ENCODE data around the gene BARHL2.

Gene BARHL2

DNA sequence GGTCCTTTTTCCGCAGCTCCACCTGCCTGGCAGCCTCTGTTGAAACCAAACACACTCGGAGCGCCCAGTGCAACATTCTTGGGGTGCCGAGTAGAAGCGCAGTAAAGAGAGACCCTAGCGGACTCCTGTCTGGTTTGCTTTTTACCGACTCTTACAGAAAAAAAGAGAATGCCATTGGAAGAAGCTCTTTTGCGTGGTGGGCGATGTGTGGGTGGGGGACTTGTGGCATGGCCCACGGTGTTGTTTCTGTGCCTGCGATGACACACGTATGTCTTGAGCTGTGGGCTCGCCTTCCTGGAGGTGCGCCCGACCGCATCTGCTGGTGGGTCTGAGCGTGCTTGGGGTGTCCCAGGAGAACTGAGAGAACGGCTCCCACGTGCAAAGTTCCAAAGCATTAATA lies 7.3 kb upstream of the BARHL2 start:
- DNase-seq = no peak

DNA sequence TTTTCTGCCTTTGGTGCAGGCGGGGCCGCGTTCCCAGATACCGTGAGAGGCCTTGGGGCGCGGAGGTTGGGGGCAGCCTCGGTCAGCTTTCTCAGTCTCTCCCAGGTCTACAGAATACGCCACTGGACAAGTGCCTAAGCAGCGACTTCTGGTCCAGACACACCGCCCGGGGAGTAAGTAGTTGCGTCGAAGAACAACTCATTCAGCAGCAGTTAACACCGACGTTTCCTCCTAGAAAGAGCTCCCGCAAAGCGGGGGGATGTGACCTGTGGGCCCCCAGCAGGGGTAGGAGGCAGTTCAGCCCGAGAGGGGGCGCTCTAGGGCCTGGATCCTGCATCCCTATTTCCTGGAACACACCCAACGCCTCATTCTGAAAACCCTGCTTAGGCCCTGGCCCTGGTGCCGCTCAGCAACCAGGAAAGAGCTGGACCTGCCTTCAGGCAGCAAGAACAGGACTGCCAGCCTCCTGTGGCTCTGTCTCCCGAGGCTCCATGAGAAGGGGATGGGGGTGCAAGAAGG lies 6.5 kb upstream of the BARHL2 start:
- no peak for DNase-seq

DNA sequence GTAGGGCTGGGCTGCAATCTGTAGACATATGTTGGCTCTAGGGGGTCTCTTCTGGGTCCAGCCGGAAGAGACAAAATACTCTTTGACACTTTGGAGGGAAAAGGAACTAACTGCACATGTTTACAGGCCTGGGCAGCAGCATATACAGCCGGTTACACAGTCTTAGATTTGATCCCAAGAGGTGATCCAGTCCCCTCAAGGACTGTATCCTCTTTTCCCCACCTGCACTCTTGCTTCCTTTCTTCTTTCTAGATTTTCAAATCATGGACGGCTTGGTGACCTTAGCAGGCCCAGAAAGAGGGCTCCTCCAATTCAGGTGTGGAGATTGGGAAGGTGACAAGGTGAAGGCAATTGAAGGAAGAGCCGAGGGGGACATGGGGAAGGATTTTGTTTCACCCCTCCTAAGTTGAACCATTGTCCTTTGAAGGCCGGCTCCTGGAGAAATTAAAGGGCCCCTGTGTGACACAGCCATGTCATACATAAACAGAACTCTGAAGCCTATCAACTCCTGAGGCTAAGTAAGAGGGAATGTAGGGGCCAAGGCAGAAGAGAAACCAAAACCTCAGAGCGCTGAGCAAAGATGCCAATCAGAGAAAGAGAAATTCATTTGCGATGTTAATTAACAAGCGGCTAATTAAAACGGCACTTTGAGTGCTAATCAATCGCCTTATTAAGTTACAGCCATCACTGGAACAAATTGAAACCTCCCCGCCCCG lies 5.9 kb upstream of the BARHL2 start:
- no peak for DNase-seq

DNA sequence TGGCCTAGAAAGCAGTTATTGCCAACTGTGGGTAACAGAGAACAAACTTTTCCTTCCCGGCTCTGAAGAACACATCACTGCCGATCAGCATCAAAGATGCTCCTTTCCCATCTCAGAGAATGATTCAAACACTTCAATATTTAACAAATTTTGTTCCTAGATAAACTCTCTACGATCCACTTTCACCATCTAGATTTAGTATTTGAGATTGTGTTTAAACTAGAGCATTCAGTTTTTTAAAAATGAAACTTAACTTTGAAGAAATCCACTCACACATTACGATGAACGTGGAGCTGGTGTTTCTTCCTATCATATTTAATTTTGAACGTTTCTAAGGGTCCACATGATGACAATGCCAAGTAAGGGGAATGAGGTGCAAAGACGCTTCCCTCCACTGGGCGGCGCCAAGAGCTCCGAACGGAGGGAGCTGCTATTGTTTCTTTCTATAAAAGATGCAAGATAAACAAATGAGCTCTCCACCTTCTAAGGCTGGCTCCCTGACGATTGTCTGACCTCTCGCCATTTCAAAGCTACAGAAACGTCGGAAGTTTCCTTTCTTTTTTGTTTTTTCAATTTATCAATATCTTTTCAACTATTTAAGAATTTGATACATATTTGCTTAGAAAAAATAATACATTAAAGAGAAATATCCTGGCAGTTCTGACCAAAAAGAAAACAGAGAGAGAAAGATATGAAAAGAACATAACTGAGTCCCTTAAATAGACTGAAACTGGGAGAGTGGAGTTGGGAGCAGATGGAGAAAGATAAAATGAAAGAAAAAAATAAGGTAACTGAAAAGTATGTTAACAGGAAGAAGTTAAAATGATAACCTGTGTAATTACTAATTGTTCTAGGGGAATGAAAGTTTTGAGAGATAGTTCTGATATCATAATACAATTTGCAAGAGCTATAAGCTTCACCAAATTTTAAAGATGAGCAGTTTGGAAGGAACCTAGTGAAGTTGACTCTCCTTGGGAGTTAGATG lies 4.4 kb upstream of the BARHL2 start:
- peak; percentile 66 for DNase-seq

DNA sequence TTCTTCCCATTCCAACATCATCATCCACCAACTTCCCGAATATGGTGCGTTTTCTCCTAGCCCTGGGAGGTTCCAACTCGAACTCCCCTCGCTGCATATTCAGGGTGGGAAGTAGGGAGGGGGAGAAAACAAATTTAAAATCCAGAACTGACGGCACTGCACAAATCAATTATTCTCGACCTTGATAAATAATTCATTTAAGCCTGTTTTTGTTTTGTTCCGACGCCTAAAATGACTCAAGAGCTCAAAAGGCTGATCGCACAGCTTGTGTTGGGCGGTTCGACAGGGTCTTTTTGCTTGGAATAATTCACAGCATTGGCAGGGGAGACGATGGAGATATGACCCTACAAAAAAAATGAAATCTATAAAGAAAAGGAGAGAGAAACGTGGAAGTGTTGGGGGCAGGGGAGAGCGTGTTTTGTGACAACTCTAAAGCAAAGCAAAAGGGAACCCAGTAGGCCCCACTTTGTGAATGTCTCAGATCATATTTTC lies 3.1 kb upstream of the BARHL2 start:
- no peak for DNase-seq

DNA sequence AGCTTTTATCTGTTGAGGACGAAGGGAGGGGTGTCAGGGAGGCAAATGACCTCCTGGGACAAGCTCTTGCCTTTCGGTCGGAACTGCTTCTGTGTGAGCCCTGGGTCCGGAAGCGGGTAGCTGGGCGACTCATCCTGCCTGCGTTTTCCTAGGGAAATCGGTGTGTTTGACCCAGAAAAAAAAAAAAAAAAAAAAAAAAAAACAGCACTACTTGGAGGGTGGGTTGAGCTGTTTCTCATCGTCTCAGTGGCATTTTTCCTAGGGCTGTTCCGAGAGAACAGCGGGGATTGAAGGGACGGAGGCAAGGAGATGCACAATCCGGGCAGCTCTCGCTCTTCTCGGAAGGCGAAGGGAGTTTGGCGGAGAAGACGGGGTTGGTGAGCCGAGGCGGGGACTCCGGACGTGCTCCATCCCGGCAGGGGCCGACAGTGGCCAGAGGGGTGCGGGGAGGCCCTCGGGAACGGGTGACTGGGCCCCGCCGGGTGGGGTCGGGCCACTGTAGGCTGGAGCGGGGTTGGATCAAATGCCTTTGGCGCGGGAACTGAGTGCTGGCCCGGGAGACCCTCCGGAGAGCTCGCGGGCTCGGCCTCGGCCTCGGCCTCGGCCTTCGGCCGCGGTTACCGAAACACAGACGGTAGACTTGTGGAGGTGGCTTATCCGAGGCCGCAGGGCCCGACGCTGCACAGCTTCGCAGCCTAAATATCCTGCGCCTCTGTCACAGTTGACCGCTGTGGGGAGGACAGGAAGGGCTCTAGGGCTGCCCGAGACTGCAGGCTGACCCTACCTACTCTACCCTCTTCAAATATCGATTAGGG lies 2.4 kb upstream of the BARHL2 start:
- DNase-seq = no peak

DNA sequence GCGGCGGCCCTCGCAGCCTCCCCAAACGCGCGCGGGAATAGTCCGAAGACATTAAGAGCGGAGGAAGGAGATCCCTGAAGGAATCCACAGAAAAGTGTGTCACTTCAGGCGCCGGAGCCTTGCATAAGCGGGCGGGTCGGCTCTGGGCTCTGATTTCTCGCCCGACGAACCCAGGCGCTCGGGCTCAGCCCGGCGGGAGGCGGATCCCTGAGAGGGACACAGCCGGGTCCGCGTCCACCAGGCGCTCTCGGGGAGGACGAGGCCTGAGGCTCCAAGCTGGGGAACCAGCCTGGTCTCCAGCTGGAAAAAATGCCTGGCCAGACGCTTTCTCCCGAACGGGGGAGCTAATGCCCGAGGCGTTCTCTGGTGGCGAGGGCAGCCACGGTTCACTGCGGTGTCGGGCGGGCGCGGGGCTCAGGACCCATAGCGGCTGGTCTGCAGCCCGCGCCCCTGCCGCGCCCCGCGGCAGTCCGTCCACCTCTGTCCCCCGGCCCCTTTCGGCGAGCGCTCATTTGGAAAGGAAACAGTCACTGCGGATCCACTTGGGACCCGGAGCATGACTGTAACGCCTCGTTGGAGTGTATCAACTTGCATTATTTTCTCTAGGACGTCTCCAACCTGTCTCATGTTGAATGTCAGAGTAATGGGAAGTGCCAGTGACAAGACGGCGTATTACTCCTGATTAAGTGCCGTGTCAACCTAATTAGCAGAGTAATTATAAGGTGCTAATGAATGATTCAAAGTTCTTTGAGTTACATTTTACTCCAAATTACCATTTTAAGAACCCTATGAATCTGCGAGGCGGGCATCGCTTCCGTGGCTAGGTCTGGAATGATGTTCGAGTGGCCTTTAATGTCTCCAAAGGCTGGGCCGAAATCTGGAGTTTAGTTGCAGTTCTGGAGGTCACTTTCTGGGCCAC lies 1.6 kb upstream of the BARHL2 start:
- no peak for DNase-seq

DNA sequence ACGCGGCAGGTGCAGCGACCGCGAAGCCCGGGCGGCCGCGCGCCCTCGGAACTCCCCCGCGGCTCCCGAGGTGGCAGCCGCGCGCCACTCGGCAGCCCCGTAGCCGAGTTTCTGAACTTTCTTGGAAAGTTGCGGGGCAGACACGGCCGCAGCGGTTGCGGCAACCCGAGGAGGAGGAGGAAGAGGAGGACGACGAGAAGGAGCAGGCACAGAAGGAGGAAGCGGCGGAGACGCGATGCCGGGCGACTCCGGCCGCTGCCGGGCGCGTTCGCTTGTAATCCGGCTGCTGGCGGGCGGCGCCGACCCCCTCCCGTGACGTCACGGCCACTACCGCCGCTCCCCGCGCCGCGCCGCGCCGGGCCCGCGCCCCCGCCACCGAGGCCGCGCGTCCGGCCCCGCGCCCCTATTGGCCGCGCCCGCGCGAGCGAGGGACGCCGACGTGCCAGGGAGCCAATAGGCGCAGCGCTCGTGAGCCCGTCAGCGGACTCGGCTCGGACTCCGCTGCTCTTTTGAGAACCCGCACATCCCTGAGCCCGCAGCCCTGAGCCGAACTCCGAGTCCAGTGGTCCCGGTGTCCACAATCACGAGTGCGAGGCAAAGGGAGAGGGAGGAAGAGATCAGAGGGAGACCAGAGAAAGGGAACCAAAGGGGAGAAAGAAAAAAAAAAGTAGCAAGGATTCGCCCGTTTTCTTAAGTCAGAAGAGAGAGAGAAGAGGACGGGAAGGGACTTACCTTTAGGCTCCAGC lies 736 bp upstream of the BARHL2 start:
- no peak for DNase-seq

DNA sequence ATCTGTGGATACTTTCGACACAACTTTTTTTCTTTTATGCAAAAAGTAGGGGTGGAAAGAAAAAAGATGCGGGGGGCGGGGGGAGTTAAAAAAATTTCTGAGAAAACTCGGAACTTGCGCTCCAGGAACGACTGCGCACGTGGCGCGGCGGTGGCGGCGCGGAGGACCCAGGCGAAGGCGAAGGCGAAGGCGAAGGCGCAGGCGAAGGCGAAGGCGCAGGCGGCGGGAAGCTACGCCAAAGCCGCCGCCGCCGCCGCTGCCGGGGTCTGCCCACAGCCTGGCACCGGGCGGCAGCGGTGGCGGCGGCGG lies 208 bp upstream of the BARHL2 start:
- DNase-seq = no peak

DNA sequence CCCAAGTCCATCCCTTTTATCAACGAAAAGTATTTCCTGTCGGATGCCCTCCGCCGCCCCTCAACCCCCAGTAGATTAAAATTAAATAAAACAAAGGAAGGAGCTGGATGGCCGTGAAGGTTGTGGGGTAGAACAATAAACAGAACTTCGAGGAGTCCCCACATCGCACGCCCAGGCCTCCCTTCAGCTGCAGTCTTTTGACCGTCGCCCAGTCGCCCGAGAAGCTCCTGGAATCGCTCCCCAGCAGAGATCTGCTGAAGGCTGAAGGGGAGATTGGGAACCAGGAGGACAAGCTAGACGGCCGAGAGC lies 905 bp downstream of the BARHL2 start:
- DNase-seq = no peak

DNA sequence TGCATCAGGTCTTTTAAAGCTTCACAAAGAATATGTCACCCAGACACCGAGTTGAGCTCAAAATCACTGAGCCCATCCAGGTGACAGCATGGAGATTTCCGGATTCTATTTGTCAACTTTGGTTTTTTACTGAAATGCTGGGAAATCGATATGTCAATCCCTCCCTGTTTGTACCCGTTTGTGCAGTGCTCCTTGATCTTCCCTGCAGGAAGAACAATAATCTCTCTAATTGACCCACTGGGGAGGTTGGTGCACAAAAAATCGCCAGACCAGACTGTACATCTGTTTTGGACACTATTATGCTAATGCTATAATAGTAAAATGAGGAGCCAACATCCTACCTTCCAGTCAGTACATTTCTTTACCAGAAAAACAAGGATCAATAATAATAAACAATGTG lies 1.8 kb downstream of the BARHL2 start:
- no peak for DNase-seq

DNA sequence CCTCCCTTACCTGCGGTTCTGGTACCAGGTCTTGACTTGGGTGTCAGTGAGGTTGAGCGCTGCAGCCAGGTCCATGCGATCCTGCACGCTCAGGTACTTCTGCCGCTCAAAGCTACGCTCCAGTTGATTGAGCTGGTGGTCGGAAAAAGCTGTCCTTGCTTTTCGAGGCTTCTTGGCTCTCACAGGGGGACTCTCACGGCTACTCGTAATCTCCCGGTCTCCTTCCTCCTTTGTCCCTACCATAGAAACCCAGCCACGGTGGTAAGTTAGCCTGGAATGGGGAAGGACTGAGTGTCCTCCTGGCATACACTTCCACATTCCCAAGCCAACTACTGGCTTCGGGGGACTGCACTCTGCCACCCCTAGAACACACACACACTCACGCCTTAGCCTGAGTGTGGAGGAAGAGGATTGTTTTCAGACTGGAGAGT lies 2.6 kb downstream of the BARHL2 start:
- DNase-seq = no peak

DNA sequence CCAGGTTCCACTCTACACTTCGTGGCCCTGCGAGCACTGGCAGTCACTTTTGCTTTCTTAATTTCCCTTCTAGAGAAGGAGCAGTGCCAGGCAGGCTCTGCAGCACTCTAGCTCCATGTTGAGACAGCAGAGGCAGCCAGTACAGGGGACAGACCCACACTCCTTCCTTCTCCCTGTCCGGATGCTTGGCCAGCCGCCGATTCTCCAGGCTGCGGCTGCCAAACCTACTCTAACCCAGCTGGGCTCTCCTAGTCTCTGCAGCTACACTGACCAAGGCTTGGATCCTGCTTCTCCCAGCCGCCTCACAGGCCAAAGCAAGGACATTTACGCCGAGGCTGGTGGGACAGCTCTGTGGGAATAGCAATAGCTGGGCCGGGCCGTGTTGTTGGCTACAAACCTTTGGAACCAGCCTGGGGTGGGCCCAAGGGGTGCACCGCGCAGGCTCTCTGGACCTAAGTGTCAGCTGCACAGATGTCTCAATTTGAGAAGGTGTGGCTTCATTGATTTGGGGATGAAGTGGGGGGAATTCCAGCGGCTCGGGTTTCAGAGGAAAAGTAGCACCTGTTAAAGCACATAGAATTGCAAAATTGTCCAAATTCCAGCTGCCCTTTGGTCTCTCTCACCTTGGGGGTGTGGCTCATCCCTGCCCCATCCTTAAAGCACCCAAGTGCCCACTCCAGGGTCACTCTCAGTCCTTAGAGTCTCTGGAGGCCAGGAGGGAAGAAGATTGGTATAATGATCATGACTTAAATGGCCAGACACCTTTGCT lies 3.2 kb downstream of the BARHL2 start:
- DNase-seq = no peak

DNA sequence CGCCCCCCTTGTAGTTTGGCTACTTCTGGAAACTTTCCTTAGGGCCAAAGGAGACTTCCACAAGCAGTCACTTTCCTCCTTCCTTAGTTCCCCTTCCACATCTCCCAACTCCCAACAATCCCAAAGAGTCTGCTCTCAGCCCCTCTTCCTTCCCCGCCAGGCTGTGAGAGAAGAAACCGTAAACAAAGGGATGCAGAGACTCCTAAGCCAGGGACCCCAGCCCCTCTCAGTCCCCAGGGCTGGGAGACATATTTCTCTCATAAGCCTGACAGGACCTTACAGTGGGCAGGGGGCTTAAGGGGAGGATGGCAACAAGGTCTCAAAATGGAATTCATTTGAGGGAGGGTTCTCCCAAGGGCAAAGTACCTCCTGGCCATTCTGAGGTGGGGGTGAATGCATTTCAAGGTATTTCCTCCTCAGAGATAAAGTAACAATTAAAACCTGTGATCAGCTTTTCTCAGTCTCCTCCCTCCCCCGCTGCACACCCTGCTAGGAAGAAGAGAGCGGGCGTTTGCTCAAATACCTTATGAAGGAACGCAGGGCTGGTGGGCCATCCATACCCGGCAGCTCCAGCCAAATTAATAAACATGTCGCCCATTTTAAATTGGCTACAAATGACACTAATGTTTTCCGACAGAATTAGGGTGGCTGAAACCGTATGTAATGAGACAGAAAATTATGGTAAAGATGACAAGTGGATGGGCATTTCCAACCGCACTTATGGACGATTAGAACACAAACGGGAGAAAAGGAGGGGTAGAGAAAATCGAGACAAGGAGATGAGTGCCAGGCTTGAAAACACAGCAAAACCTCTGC lies 4.0 kb downstream of the BARHL2 start:
- DNase-seq = no peak

DNA sequence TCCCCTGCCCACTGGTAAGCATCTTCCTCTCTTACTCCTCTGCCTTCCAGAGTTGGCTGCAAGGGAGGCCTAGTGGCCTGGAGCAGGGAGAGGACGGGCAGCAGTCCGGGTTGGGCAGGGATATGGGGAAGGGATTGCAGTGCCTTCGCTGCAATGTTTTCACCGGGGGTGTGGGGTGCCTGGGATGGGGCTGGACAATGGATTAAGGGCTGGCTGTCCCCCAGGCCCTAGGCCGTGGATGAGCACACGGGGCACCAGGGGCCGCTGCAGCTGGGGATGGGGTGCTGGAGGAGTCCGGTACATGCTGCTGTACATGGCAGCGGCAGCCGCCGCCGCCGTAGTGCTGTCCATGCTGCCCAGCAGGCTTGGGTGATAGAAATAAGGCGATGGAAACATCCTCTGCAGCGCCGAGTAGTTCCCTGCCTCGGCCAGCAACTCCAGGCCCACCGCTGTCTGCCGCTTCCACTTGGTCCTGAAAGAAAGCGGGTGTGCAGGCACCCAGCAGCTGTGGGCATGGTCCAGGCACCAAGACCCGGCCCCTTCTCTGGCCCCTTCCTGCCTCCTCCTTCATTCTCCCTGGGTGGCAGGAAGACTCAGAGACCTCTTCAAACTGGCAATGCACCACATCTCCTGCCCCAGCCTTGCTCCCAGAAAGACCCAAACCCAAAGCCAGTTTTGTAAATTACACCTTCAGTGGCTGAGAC lies 4.8 kb downstream of the BARHL2 start:
- DNase-seq = no peak

DNA sequence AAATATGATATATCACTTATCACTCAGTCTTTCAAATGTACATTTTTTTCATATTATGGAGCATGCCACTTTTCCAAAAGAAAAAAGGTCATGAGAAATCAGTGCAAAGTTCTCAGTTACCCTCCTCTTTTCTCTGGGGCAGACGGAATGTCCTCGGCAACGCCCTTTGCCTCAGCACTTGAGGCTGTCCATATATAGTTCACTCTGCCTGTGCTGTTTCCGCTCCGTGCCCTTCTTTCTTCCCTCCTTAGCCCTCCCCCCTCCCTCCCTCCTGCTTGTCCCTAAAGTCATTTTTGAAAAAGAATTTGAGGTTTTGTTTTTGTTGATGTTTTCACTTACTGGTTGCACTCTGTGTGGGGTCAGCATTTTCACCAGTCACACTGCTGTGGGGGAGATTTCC lies 5.4 kb downstream of the BARHL2 start:
- DNase-seq = no peak

DNA sequence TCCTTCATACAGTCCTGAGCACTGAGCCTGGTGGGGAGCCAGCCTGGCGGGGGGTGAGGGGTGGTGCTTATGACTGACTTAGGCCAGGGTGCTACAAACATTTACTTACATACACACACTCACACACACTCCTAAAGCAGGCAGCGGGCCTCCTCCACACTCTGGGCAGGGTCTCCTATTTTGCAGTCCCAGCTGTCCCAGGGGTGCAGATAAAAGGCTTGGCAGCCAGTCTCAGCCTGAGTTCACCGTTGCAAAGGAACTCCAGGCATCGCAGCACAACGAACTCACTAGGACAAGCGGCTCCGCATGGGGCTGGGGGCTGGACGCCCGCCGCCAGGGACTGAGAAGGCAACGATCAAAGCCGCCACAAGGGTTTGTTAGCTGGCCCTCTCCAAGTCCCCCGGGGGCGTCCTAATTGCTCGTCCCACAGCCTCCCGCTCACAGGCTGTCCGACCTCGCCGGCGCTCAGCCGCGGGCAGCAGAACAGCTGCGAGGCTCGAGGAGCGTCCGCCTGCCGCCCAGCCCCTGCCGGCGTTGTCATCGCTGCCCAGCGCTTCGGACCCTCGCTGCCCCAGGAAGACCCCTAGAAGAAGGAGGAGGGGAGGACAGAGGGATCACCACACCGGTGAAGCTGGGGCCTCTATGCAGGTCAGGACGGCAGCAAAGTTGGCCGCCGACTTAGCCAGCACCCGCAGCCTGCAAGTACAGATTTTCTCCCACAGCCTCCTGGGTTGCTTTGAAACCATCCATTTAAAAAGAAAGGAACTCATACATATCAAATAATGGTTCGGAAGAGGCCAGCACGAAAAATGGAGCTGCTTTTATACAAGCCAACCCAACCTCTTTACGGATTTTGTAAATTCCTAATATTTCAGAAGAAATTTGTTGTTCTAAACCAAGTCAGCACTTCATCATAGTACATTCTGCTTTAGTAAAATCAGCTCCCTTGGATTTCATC lies 6.2 kb downstream of the BARHL2 start:
- DNase-seq = no peak

DNA sequence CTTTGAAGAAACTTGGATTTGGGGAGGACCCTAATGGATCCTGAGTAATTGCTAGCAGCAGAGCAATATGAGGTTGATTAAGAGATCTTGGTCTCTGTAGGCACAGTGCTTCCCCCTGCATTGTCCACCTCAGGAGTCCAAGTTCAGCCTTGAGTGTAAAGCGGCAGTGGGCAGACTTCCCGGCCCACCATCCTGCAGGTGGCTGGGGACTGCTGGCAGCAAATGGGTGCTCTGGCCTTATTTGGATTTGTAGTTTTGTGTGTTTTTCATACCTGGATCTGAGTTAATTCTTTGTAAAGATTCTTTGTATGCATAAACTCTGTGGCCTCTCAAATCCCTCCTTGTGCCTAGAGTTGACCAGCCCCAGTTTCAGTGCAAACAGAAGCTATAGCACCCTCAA lies 7.6 kb downstream of the BARHL2 start:
- DNase-seq = no peak

Measured in NCI-H1436 treated with DMSO at 0.1 percent for 48 hours (cell line).